GM23338 (cell line): ENCODE data around the gene ERBB4. TPM values are rescaled to one million over a fixed set of nuclear protein-coding genes. Genes with fewer than 3 reads are reported as not detected.

Experiments used
- ATAC-seq: fragments of 200-7000 bp; cut with Tn5 transposase; 3 replicates; pipeline ENCODE4 v1.9.1; 2020
- DNase-seq: peaks from one replicate; pipeline ENCODE4 v3.0.0-alpha.2; 2015; ENCODE audit warnings: low spot score
- H2AFZ ChIP-seq: fragments of 200-600 bp; sonication (generic); 2 replicates; pipeline ENCODE4 v1.8.0; 2016; ENCODE audit warnings: antibody characterized with exemption, mild to moderate bottlenecking, moderate library complexity
- H3F3A ChIP-seq: fragments of 200-600 bp; sonication (generic); replicated peaks from 2 replicates; pipeline ENCODE4 v1.8.0; 2017; ENCODE audit warnings: antibody characterized with exemption, mixed run types, low read depth
- H3K27ac ChIP-seq: fragments of 200-600 bp; sonication (generic); 2 replicates; pipeline ENCODE4 v1.6.1; 2016; ENCODE audit warnings: low read depth
- H3K27me3 ChIP-seq: fragments of 200-600 bp; sonication (generic); 2 replicates; pipeline ENCODE4 v1.8.0; 2016; ENCODE audit warnings: mild to moderate bottlenecking, mixed run types, moderate library complexity; ENCODE audit not compliant: insufficient read depth
- H3K36me3 ChIP-seq: fragments of 200-600 bp; sonication (generic); 2 replicates; pipeline ENCODE4 v1.8.0; 2016; ENCODE audit warnings: mild to moderate bottlenecking; ENCODE audit not compliant: insufficient read depth
- H3K4me1 ChIP-seq: fragments of 200-600 bp; sonication (generic); 2 replicates; pipeline ENCODE4 v1.8.0; 2016; ENCODE audit warnings: mild to moderate bottlenecking, moderate library complexity; ENCODE audit not compliant: insufficient read depth
- H3K4me2 ChIP-seq: fragments of 200-600 bp; sonication (generic); 2 replicates; pipeline ENCODE4 v1.7.1; 2017; ENCODE audit warnings: mixed run types
- H3K4me3 ChIP-seq: fragments of 200-600 bp; sonication (generic); 2 replicates; pipeline ENCODE4 v1.6.1; 2016; ENCODE audit warnings: mixed run types
- H3K79me2 ChIP-seq: fragments of 200-600 bp; sonication (generic); replicated peaks from 2 replicates; pipeline ENCODE4 v1.8.0; 2017; ENCODE audit warnings: mild to moderate bottlenecking; ENCODE audit not compliant: insufficient read depth
- H3K9me2 ChIP-seq: fragments of 200-600 bp; sonication (generic); 2 replicates; pipeline ENCODE4 v1.8.0; 2017; ENCODE audit not compliant: insufficient read depth
- H4K20me1 ChIP-seq: fragments of 200-600 bp; sonication (generic); replicated peaks from 2 replicates; pipeline ENCODE4 v1.8.0; 2017; ENCODE audit warnings: mild to moderate bottlenecking; ENCODE audit not compliant: insufficient read depth
- H3K27ac Mint-ChIP-seq: 2 replicates; pipeline ENCODE4 v1.8.0; 2020; ENCODE audit warnings: inconsistent platforms, mild to moderate bottlenecking, moderate library complexity, mixed read lengths
- H3K27me3 Mint-ChIP-seq: 3 replicates; pipeline ENCODE4 v1.8.0; 2022; ENCODE audit warnings: low read depth, mild to moderate bottlenecking, moderate library complexity, mixed read lengths, inconsistent platforms; ENCODE audit not compliant: insufficient read depth, poor library complexity
- H3K36me3 Mint-ChIP-seq: 3 replicates; pipeline ENCODE4 v1.8.0; 2021; ENCODE audit warnings: low read depth, mild to moderate bottlenecking, inconsistent platforms, moderate library complexity, mixed read lengths
- H3K4me1 Mint-ChIP-seq: 3 replicates; pipeline ENCODE4 v1.8.0; 2020; ENCODE audit warnings: mild to moderate bottlenecking, inconsistent platforms, mixed read lengths
- H3K4me3 Mint-ChIP-seq: 3 replicates; pipeline ENCODE4 v1.8.0; 2021; ENCODE audit warnings: moderate library complexity, mild to moderate bottlenecking, inconsistent platforms, mixed read lengths
- H3K9me3 Mint-ChIP-seq: 3 replicates; pipeline ENCODE4 v1.8.0; 2020; ENCODE audit warnings: moderate library complexity, mild to moderate bottlenecking, inconsistent platforms, mixed read lengths
- CREB1 ChIP-seq: fragments of 250-450 bp; sonication (Bioruptor Pico); IDR thresholded peaks from 2 replicates; pipeline ENCODE4 v1.5.0; 2020; ENCODE audit warnings: low read depth, mild to moderate bottlenecking, moderate library complexity
- EZH2 ChIP-seq: fragments of 200-600 bp; sonication (generic); IDR thresholded peaks from one replicate; pipeline ENCODE4 v1.8.0; 2017; ENCODE audit warnings: antibody characterized with exemption, mild to moderate bottlenecking, low read depth; ENCODE audit not compliant: unreplicated experiment
- EZH2phosphoT487 ChIP-seq: fragments of 200-600 bp; sonication (generic); IDR thresholded peaks from one replicate; pipeline ENCODE4 v1.8.1; 2018; ENCODE audit warnings: antibody characterized with exemption; ENCODE audit not compliant: unreplicated experiment
- NANOG ChIP-seq: IDR thresholded peaks from 2 replicates; pipeline ENCODE4 v1.6.1; 2016; ENCODE audit warnings: antibody characterized with exemption, borderline replicate concordance
- POLR2AphosphoS5 ChIP-seq: IDR thresholded peaks from 2 replicates; pipeline ENCODE4 v1.6.1; 2016; ENCODE audit warnings: antibody characterized with exemption, low read depth
- STAT1 ChIP-seq: IDR thresholded peaks from one replicate; pipeline ENCODE4 v1.6.1; 2016; ENCODE audit warnings: antibody characterized with exemption; ENCODE audit not compliant: unreplicated experiment
- ZNF114 ChIP-seq: fragments of 250-450 bp; sonication (Bioruptor Pico); IDR thresholded peaks from 2 replicates; pipeline ENCODE4 v1.5.0; 2020; ENCODE audit warnings: mild to moderate bottlenecking, moderate library complexity
- ZNF331 ChIP-seq: fragments of 250-450 bp; sonication (Bioruptor Pico); IDR thresholded peaks from 2 replicates; pipeline ENCODE4 v1.5.0; 2020; ENCODE audit warnings: low read depth, mild to moderate bottlenecking, moderate library complexity
- polyA plus RNA-seq: library from polyadenylated mRNA; unstranded; fragments of >200 nt; fragmentation: Nextera tagmentation; extraction: Ambion mirVana; gene quantifications from 2 replicates; pipeline ENCODE4 v1.2.1, GENCODE V29; 2016
- total RNA-seq: library from RNA; depleted of rRNA; stranded (reverse); fragments of >200 nt; shearing (Covaris generic); gene quantifications from 2 replicates; pipeline ENCODE4 v1.2.3, GENCODE V29; 2014
- TF ChIP-seq, protein P1 (sequence below), 2 experiments: fragments of 200-600 bp in 1 of 2; sonication (generic) in 1 of 2; conservative IDR thresholded peaks; 2 replicates each; pipeline versions ENCODE4 v1.5.1 to v1.6.1; 2016 to 2017; ENCODE audit warnings: antibody characterized with exemption in 2 of 2, low read depth in 2 of 2, mild to moderate bottlenecking in 2 of 2, moderate library complexity in 1 of 2
- TF ChIP-seq, protein P2 (sequence below): IDR thresholded peaks from 2 replicates; pipeline ENCODE4 v1.6.1; 2016; ENCODE audit warnings: antibody characterized with exemption
- TF ChIP-seq, protein P3 (sequence below): IDR thresholded peaks from one replicate; pipeline ENCODE4 v1.6.1; 2018; ENCODE audit warnings: antibody characterized with exemption; ENCODE audit not compliant: unreplicated experiment

The ERBB4 gene
- total and polyA plus RNA-seq, 2 experiments from 2014 or later = 0.73 to 1.1 TPM

DNA sequence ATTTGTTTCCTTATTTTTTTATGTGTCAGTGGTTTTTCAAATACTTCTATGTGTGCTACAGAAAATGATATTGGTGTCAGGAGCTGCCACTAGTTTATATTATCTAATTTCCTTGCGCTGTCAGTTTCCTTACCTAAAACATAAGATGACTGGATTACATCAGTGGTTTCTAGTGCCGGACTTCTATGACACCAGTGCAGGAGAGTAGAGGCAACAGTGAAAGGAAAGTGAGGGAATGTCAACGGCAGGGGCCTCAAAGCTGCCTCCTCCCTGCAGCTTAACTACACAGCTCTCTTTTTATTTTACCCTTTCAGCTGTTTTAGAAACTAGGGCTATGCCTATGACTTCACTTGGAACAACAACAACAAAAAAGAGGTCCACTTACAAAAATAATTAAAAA lies 6.5 kb downstream of the ERBB4 start:
- Histone ChIP-seq H3K4me3 (no peak overlapping the region), H3K27me3 (peaks cover 37% of the 10 kb centered on the region), H3K9me2 (no peaks in the 10 kb centered on the region), H3K27ac (no peak overlapping the region), H3K79me2 (no peaks in the 10 kb centered on the region), H3K4me1 (peaks cover 11% of the 10 kb centered on the region; the same call in 1 of the 2 replicates), H2AFZ (no peak overlapping the region), H4K20me1 (peaks cover 6% of the 10 kb centered on the region; the same call in 1 of the 2 replicates), H3K4me2 (no peak overlapping the region), H3F3A (peaks cover 5% of the 10 kb centered on the region; the same call in 1 of the 2 replicates), H3K36me3 (no peaks in the 10 kb centered on the region)
- TF ChIP-seq, protein P1, sequence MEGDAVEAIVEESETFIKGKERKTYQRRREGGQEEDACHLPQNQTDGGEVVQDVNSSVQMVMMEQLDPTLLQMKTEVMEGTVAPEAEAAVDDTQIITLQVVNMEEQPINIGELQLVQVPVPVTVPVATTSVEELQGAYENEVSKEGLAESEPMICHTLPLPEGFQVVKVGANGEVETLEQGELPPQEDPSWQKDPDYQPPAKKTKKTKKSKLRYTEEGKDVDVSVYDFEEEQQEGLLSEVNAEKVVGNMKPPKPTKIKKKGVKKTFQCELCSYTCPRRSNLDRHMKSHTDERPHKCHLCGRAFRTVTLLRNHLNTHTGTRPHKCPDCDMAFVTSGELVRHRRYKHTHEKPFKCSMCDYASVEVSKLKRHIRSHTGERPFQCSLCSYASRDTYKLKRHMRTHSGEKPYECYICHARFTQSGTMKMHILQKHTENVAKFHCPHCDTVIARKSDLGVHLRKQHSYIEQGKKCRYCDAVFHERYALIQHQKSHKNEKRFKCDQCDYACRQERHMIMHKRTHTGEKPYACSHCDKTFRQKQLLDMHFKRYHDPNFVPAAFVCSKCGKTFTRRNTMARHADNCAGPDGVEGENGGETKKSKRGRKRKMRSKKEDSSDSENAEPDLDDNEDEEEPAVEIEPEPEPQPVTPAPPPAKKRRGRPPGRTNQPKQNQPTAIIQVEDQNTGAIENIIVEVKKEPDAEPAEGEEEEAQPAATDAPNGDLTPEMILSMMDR (conservative IDR thresholded peaks at IDR 0.05; ENCODE audit: low read depth in 2 of 2) = no peak
- TF ChIP-seq, protein P2, sequence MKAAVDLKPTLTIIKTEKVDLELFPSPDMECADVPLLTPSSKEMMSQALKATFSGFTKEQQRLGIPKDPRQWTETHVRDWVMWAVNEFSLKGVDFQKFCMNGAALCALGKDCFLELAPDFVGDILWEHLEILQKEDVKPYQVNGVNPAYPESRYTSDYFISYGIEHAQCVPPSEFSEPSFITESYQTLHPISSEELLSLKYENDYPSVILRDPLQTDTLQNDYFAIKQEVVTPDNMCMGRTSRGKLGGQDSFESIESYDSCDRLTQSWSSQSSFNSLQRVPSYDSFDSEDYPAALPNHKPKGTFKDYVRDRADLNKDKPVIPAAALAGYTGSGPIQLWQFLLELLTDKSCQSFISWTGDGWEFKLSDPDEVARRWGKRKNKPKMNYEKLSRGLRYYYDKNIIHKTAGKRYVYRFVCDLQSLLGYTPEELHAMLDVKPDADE = no peak
- no peak for TF ChIP-seq EZH2
- TF ChIP-seq CREB1 = no peak
- TF ChIP-seq NANOG = no peak
- no peak for TF ChIP-seq ZNF114 (CRISPR knock-in tag)
- TF ChIP-seq EZH2phosphoT487 = no peak
- DNase-seq (no peak), ATAC-seq (no peak)
- Mint-ChIP-seq H3K4me3 (no peak overlapping the region), H3K9me3 (no peaks in the 10 kb centered on the region), H3K27ac (no peak overlapping the region), H3K27me3 (peaks cover 23% of the 10 kb centered on the region), H3K4me1 (peaks cover 14% of the 10 kb centered on the region; the same call in 2 of the 3 replicates), H3K36me3 (no peaks in the 10 kb centered on the region)

DNA sequence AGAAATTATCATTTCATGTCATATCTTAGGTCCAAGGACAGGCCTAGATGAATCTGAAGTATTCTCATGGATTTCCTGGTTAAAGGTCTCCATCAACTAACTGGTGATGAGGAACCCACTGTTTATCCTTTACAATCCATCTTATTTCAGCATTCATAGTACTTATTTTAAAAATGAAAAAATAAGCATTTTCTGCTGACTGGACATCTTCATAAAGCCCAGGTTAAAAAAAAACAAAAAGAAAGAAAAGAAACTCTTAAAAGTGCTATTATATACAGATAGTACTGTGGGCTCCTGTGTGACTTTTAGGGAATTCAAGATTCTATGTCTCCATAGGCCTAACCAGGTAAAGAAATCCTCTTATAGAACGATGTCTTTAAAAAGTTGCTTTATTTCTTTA lies 7.1 kb downstream of the ERBB4 start:
- no peaks in the 10 kb centered on the region for H3K9me2 ChIP-seq
- ATAC-seq = no peak
- Mint-ChIP-seq H3K4me1 (peaks cover 11% of the 10 kb centered on the region; the same call in 2 of the 3 replicates), H3K9me3 (no peaks in the 10 kb centered on the region), H3K27me3 (peaks cover 17% of the 10 kb centered on the region), H3K36me3 (no peaks in the 10 kb centered on the region), H3K4me3 (no peak overlapping the region), H3K27ac (no peak overlapping the region)
- no peak overlapping the region for H3K27ac ChIP-seq
- H3K36me3 ChIP-seq = no peaks in the 10 kb centered on the region
- no peak overlapping the region for H2AFZ ChIP-seq
- peaks cover 31% of the 10 kb centered on the region for H3K27me3 ChIP-seq
- no peak overlapping the region for H3K4me3 ChIP-seq
- H3K79me2 ChIP-seq = no peaks in the 10 kb centered on the region
- H3F3A ChIP-seq = 0 out of 2 replicates have a peak, but pooled peaks cover 4% of the 10 kb centered on the region
- DNase-seq = no peak
- peaks cover 6% of the 10 kb centered on the region; the same call in 1 of the 2 replicates for H4K20me1 ChIP-seq
- peaks cover 11% of the 10 kb centered on the region; the same call in 1 of the 2 replicates for H3K4me1 ChIP-seq
- no peak overlapping the region for H3K4me2 ChIP-seq
- TF ChIP-seq ZNF114 (CRISPR knock-in tag) (no peak), STAT1 (no peak), ZNF331 (CRISPR knock-in tag) (no peak), CREB1 (no peak), POLR2AphosphoS5 (no peak), EZH2phosphoT487 (no peak), NANOG (no peak)
- TF ChIP-seq, protein P1 (conservative IDR thresholded peaks at IDR 0.05; ENCODE audit: low read depth in 2 of 2) = no peak
- TF ChIP-seq, protein P2 = no peak
- TF ChIP-seq, protein P3, sequence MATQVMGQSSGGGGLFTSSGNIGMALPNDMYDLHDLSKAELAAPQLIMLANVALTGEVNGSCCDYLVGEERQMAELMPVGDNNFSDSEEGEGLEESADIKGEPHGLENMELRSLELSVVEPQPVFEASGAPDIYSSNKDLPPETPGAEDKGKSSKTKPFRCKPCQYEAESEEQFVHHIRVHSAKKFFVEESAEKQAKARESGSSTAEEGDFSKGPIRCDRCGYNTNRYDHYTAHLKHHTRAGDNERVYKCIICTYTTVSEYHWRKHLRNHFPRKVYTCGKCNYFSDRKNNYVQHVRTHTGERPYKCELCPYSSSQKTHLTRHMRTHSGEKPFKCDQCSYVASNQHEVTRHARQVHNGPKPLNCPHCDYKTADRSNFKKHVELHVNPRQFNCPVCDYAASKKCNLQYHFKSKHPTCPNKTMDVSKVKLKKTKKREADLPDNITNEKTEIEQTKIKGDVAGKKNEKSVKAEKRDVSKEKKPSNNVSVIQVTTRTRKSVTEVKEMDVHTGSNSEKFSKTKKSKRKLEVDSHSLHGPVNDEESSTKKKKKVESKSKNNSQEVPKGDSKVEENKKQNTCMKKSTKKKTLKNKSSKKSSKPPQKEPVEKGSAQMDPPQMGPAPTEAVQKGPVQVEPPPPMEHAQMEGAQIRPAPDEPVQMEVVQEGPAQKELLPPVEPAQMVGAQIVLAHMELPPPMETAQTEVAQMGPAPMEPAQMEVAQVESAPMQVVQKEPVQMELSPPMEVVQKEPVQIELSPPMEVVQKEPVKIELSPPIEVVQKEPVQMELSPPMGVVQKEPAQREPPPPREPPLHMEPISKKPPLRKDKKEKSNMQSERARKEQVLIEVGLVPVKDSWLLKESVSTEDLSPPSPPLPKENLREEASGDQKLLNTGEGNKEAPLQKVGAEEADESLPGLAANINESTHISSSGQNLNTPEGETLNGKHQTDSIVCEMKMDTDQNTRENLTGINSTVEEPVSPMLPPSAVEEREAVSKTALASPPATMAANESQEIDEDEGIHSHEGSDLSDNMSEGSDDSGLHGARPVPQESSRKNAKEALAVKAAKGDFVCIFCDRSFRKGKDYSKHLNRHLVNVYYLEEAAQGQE = no peak
